Stomach (tissue), 4 donors: ENCODE results near the gene MPST.

Experiments used
- EP300 ChIP-seq: sonication (generic); formaldehyde crosslinking; IDR thresholded peaks from one replicate; pipeline ENCODE4 v1.6.1; 2017; ENCODE audit warnings: antibody characterized with exemption
- POLR2A ChIP-seq, 4 donors: fragments of 450-650 bp; IDR thresholded peaks; one replicate each; pipeline ENCODE4 v1.6.1; 2016; ENCODE audit warnings: antibody characterized with exemption in 4 of 4, control low read depth in 2 of 4, mild to moderate bottlenecking in 1 of 4, moderate library complexity in 1 of 4
- POLR2AphosphoS5 ChIP-seq, 3 donors: sonication (generic); formaldehyde crosslinking; IDR thresholded peaks; one replicate each; pipeline ENCODE4 v1.6.1; 2016; ENCODE audit warnings: antibody characterized with exemption in 3 of 3
- TF ChIP-seq, protein P1 (sequence below), 7 experiments: fragments of 450-650 bp in 4 of 7; fragments of 200-600 bp in 3 of 7; sonication (generic) in 3 of 7; IDR thresholded peaks; one replicate each; pipeline ENCODE4 v1.5.1; 2016 to 2019; ENCODE audit warnings: antibody characterized with exemption in 7 of 7, control low read depth in 2 of 7, mild to moderate bottlenecking in 1 of 7

DNA sequence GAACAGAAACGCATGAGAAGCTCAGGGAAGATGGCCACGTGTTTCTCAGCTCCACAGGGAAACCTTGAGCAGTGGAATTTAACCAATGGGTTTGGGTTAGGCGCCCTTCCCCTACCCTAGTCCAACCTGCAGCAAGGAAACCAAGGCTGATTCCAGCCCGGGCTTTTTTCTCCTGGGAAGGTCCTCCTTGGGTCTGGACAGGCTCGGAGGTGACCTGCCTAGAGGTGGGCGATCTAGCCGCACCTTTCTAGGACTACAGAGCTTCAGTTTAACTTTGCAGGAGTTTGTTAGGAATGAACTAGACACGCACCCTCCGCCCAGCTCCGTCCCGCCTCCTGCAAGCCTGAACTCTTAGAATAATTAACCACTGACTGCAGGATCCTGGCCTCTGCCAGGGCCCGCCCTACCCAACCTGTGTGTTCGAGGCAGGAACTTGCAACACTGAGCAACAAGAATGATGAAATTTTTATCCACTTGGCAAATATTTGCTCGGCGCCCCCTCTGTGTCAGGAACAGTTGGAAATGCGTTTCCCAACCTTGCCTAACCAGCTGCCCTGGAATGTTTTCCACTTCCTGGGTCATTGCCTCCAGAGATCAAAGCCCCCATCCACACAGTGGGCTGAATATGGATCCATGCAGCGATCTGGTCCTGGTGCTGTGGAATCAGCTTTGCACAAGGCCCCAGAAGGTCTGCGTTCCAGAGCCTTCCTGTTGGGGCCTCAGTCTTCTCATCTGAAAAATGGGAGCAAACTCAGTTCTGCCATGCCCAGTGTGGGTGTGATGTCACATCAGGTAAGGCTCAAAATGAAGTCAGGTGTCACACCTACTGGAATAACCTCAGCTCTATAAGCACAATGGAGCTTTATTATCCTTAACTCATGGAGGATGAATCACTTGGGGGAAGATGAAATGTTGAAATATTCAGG, 13.3 kb downstream of the MPST start:
- TF ChIP-seq, protein P1, sequence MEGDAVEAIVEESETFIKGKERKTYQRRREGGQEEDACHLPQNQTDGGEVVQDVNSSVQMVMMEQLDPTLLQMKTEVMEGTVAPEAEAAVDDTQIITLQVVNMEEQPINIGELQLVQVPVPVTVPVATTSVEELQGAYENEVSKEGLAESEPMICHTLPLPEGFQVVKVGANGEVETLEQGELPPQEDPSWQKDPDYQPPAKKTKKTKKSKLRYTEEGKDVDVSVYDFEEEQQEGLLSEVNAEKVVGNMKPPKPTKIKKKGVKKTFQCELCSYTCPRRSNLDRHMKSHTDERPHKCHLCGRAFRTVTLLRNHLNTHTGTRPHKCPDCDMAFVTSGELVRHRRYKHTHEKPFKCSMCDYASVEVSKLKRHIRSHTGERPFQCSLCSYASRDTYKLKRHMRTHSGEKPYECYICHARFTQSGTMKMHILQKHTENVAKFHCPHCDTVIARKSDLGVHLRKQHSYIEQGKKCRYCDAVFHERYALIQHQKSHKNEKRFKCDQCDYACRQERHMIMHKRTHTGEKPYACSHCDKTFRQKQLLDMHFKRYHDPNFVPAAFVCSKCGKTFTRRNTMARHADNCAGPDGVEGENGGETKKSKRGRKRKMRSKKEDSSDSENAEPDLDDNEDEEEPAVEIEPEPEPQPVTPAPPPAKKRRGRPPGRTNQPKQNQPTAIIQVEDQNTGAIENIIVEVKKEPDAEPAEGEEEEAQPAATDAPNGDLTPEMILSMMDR (IDR thresholded peaks at IDR 0.05) = no peak
- TF ChIP-seq EP300 (no peak), POLR2AphosphoS5 (IDR thresholded peaks at IDR 0.05) (peak in 2 of 3 donors; percentile 31 to 75), POLR2A (IDR thresholded peaks at IDR 0.05) (no peak)
